ENCODE results near the gene ST8SIA4. TPM values are rescaled to one million over a fixed set of nuclear protein-coding genes. Genes with fewer than 3 reads are reported as not detected.

ST8SIA4 gene
- 0.24 to 1.3 TPM (median 0.44 TPM) in 5 replicates for total RNA-seq (2022; extraction: Qiagen RNA extraction; ENCODE audit: low read depth)

DNA sequence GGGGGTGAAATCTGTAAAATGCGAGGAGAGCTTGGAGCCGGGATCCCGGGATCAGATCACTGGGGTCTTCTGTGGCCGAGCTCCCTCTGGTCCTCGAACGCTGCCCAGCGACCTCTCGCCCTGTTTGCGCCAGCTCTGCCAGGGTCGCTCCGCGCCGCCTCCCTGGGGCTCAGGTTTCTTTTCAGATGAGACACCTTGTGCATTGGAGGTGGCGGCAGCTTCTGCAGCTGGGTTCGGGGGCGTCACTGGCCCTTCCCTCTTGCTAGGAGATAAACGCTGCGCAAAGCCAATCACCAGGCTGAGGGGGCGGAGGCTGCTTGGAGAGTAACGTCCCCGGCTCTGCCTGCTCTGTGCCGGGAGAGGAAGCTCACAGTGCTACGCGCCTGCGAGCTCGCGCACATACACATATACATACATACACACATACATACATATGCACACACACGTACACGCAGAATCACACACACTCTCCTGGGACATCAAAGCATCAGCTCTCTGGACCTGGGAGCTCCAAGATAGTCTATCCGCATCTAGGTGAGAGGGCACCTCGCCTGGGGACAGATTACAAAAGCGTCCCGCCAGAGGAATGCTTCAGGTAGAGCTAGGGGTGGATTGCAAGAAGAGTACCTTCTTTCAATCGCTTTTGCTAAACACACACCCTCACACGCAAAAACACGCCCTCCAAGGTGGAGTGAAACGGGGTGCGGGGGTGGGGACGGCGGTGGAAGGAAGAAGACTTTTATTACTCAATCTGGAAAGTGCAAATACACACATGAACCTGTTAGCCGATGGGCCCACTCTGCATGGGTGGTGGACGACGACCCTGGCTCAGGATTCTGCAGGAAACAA, at the start of gene ST8SIA4:
Gene ST8SIA4 (minus strand): TSS at position 244 of the 849 bp plus-strand sequence. CDS start 327 bp downstream, outside the sequence.

Data from A549 treated with RU486 at 1 μM for 4 hours (cell line).